Activated CD8-positive, alpha-beta memory T cell treated with anti-CD3 and anti-CD28 coated beads for 4 hours (primary cell): ENCODE data around the gene MFAP4.

ENCODE experiments used
- DNase-seq, 2 donors: peaks; one replicate each; pipeline ENCODE4 v3.0.0-alpha.2; 2020; ENCODE audit warnings: low read depth in 2 of 2

MFAP4 gene

DNA sequence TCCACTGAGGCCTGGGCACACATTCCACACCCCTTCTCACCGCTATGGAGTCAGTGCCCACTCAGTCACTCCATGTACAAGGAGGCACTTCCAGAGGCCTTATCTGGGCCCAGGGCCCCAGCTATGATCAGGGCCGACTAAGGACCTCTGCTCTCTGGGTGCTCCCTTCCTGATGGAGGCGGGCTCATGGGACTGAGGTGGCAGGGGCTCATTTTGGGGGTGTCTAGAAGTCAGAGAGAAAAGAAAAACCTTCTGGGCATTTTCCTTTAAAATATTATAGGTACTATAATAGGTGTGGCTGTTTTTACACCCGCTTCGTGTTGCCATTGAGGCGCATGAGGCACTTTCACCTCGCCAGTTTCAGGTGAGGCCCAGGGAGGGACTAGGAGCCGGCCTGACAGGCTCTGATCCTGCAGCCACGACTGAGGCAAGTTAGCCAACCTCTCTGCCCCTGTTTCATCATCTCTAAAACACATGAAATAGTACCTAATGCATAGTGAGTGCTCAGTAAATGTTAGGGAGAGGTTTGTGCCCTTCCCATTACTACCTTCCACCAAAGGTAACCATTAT is 38.8 kb downstream of the MFAP4 start:
- no peak for DNase-seq

DNA sequence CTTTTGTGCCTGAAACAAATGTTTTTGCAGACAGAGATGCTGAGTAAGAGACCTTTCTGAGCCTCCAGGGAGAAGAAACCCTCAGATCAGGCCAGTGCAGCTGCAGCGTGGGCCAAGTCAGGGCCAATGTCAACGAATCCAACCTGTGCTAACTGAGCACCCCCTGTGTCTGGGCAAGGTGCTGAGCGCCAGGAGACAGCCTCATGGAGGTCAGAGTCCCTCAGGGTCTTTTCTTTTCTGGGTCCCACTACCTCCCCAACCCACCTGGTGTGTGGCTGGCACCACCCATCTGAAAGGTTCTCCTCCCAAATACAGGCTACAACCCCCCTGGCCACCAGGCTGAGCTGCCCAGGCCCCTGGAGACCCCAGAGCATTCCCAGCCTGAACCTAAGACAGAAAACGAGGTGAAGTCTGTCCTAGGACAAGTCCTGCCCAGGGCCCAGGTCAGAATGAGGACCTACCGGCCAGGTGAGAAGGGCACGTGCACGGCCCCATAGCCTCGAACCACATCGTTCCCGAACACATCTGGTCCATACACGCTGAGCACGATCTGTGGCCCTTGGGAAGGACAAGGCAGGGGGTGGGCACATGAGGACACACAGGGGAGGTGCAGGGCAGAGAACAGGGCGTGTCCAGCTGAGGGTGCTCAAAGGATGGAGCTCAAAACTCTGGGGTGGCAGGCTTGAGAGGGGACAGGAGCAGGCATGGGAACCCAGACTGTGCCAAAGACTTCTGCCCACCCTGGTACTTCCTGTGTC is 39.5 kb downstream of the MFAP4 start:
- no peak for DNase-seq

DNA sequence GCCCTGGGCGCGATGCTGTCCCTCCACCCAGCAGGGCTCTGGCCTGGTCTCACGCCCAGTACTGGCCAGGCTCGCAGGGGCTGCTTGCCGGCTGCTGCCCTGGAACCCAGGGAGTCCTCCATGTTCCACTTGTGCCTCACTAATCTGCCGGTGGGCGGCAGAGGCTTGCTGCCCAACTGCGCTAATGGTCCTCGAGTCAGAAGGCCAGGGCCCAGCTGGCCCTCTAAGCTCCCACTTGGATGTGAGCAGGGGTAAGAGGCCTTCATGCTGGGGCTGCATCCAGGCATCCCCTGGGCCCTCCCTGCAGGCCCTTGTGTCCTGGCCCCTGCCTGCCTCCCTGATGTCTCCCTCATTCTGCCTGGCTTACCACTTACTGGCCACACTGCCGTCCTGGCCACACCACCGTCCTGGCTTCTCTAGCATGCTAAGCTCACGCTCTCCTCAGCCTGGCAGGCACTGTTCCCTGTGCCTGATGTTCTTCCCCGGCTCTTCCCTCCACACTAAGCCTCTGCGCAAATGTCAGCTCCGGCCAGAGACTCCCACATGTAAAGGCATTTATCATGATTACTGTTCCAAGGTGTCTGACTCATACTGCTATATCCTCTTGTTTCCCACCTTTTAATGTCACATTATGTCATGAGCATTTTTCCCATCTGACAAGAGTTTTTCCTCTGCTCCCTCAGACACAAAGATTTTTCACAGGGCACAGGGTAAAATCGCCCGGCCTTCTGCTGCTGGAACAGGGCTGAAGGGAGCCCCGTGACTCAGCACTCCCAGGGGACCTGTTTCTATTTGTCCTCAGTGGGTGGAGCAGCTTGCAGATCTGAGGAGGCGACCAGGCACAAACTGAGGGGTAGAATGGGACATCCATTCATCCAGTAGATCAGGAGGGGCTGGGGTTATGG is 40.4 kb downstream of the MFAP4 start:
- no peak for DNase-seq

DNA sequence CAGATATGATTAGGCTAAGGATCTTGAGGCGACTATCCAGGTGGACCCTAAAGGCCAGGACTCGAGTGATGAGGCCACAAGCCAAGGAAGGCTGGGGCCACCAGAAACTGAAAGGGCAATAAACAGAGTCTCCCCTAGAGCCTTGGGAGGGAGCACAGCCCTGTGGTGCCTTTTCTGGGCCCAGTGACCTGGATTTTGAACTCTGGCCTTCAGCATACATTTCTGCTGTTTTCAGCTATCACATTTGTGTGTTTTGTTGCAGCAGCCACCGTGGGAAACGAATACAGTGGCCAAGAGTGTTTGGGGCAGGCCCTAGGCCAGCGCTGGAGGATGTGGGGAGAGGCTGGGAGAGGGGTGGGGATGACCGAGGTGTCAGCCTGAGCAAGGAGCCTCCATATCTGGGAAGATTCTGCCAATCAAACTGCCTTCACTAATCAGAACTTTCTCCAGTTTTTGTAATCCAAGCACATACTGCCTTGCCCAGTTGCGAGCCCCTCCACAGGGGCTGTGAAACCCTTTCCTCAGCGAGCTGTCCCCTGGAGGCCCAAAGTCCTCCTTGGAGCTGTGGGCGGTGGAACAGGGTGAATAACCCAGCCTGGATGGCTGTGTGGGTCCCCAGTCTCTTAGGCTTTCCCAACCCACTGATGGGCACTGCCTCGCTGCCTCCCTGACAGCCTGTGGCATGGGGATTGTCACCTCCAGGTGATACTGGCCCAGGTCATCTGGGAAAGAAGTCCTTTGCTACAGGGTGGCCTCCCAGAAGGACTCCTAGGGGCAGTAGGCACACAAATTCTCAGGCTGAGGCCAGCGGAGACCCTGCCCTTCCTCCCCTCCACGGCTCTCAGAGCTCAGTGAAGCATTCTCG is 41.3 kb downstream of the MFAP4 start:
- no peak for DNase-seq

DNA sequence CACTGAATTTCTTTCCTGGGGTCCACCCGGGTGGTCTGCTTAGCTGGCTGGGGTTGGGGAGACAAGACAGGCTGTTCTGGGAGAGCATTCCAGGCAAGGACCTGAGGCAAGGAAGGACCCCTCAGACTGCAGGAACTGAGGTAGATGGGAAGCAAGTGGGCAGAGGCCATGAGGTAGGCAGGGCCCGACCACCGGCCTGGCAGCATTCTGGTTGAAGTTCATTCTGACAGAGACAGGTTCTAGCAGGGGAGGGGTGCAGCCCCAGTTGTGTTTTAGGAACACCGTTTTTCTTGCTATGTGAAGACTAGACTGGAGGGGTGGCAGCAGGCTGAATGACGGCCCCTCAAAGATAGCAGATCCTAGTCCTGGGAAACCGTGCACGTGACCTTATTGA is 41.9 kb downstream of the MFAP4 start:
- DNase-seq: no peak

DNA sequence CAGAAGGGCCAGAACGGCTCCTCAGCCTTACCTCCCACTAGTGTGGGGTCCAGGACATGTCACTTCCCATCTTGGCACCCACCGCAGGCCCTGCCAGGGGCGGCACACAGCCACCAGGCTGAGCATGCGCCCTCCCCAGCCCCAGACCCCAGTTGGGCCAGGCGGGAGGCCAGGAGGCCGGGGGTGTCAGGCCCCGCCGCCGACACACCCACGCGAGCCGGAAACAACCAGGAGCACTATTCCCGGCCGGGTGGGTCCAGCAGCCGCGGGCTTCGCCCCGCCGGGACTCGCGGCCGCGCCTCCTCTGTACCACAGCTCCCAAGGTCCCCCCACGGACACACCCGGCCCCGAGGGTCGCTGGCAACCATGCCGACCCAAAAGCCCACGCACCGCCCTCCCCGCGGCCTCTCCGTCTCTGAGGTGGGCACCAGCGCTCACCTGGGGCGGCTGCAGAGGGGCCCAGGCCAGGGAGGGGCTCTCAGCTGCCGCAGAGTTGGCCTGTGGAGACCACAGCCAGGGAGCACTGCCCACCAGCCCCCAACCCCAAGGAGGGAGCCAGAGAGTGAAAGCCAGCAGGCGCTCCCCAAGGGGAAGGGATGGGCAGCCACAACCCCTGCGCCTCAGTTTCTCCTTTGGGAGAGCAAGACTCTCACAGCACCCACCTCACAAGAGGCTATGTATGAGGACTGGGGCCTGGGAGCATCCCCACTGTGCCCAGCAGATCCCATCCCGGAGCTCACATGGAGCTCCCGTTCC is 42.5 kb downstream of the MFAP4 start:
- no peak for DNase-seq

DNA sequence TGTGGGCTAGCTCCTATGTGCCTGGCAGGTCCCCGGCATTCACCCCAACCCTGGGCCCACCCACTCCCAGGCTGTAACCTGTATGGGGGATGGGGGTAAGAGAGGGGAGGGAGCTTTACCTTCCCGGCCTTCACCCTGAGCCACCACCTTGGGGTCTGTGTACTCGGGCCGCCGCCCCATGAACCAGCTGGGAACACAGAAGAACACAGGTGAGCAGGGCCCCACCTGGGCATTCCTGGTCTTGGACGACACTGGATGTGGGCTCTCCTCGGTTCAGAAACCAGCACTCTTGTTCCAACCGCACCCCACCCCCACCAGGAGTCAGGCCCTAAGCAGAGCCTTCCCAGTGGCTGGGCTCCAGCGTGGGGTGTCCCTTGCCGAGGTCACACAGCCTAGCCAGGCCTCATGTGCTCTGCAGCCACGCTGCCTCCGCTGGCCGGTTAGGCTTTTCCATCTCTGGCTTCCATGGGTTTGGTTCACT is 43.3 kb downstream of the MFAP4 start:
- no peak for DNase-seq

DNA sequence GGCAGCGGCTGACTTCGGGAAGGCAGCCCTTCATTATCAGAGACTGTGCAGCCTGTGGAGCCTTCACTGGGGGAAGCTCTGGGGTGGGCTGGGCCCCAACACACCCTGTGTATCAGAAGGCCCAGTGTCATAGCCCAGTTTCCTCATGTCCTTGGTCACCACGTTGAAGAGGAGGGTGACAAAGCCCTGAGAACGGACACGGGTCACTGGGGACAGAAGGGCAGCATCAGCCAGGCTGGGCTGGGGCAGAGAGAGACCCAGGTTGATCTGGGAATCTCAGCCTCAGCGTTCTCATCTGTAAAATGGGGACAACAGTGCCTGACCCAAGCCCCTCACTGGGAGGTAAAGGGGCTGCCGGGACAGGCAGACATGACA is 43.7 kb downstream of the MFAP4 start:
- no peak for DNase-seq

DNA sequence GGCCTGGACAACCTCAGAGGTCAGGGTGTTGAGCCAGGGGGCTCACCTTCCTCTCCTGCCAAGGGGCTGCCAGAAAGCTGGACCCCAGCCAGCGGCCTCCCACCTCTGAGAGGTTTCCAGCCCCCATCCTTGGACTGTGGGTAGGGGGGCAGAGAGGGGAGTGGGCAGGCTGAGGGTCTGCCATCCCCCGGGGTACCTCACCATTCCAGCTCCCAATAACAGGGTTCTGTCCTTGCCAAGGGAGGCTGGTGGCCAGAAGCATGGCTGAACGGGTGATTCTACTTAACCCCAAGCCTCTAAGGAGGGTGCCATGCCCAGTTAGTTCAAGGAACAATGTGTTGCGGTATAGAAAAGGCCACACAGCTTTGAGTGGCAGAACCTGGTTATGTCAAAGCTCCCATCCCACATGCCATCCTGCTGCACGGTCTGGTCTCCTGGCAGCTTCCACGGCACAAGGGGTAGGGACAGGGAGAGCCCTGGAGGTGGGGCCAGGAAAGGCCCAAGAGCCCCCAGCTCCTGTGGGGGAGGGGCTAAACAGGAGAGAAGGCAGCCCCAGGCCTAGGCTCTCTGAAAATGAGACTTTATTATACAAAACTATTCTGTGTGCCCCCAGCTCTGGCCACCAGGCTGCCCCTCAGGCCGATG is 44.3 kb downstream of the MFAP4 start:
- DNase-seq: no peak

DNA sequence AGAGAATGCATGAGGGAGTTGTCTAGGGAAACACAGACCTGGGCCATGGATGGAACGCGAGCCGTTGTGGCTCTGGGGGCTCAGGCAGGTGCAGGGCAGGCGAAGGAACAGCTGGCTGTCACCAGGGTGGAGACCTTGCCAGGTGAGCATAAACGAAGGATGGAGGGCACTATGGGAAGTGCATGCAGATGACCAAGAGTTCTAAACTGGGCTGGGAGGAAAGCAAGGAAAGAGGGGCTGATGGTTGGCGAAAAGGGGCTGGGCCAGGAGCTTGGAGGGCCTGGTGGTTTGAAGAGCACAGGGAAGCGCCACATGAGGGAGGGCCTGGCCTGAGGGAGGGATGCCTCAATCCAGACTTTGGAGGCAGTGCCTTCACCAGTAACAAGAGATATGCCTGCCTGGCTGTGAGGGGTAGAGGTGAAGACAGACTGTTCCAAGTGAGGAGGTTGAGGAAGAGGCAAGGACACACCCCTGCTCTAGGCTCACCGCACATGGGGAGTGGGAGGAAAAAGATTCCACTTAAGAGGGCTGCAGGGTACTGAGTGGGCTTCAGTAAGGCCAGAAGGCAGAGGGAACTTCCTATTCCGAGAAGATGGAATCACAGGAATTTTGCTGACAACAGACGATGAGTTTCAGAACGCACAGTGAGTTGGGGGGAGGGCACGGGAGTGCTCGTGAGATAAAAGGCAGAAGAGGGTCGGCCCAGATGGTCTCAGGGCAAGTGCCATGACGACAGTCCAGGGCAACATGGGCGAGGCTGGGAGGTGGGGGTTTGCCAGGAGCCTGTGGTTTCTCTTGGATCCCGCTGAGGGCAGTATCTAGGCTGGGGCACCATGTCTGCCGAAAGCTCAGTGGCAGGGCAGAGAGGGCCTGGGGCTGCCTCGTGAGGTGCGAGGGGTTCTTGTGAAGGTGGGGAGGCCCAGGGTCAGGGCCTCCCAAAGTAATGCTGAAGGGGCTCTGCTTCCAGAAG is 45.1 kb downstream of the MFAP4 start:
- no peak for DNase-seq

DNA sequence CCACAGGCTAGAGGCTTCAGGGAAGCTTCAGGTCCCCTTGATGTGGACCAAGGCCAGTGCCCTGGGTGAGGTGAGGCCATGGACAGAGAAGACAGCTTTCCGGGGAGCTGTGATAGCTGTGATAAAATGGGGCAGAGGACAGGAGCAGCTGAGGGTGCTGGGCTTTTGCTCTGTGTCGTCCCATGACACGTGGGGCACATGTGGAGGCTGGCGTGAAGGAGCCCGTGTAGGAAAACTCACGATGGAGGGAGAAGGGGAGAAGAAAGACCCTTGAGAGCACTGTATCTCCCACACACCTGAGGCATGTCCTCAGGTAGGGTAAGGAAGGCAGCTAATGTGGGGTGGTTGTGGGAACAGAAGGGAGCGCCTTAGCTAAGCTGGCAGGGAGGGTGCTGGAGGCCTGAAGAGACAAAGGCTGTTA is 45.8 kb downstream of the MFAP4 start:
- DNase-seq: no peak

DNA sequence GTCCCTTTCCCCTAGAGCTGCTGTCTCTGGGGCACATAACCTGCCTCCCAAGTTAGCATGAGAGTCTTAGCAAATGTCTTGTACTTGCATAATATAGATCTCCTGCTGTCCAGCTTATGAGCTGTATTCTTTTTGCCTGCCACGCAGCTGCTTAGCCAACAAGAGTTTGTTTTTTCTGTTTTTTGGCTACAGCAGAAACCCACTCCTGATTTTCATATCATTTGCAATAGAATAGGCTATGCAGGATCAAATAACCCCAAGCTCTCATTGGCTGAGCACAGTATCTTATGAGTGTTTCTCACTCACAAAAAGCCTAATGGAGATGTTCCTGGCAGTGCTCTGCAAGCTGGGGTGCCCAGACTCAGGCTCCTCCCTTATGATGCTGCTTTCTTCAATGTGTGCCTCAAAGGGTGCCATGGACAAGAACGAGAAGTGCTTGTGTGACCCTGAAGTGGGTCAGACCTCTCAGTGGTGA is 47.6 kb downstream of the MFAP4 start:
- DNase-seq: no peak

DNA sequence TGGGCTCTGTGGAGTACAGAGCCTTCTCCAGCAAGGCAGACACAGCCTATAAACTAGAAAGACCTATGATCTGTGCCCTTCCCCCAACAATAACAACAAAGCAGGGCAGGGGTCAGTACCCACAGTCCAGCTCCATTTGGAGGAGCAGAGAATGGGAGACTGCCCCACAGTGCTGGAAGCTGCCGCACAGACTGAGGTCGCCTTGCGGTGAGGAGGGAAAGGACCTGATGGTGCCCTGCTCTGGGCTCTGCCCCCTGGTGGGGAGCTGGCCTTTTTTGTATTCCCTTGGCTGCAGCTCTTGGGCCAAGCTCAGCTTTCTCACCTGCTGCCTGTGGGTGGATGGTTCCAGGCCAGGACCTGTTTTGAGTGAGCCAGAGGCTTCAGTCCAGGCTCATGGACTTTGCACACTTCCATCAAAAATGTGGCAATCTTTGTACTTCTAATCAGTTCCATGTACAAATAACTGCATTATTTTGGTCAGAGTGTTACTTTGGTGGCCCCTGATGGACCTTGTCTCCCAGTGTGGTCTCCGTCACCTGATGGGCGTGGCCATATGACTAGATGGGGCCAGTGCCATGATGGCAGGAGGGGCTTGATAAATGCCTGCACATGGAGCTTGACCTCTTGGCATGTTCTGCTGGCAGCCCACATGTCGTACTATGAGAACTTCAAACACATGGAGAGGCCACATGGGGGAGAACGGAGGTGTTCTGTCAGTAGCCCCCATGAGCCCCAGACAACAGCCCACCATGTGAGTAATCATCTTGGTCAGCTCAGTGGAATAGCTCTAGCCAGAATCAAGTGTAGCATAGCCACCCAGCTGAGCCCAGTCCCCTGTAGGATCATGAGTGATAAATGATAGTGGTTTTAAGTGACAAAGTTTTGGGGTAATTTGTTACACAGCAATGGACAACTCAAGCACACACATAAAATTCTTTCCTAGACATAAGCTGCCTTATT is 48.7 kb downstream of the MFAP4 start:
- DNase-seq: peak in 1 of 2 donors; percentile 28

DNA sequence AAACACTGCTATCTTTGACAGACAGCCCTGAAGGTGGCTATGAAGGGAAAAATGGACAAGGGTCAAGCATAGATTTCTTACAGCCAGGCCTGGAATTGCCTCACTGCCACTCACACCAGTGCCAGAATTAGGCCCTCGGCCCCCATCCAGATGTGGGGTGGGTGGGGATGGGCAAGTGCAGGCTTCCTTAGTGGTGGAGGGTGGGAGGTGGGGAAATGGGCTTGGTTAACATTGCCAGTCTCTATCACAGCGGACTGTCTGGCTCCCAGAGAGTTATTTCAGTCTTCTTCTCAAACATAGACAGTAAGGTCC is 49.3 kb downstream of the MFAP4 start:
- no peak for DNase-seq

DNA sequence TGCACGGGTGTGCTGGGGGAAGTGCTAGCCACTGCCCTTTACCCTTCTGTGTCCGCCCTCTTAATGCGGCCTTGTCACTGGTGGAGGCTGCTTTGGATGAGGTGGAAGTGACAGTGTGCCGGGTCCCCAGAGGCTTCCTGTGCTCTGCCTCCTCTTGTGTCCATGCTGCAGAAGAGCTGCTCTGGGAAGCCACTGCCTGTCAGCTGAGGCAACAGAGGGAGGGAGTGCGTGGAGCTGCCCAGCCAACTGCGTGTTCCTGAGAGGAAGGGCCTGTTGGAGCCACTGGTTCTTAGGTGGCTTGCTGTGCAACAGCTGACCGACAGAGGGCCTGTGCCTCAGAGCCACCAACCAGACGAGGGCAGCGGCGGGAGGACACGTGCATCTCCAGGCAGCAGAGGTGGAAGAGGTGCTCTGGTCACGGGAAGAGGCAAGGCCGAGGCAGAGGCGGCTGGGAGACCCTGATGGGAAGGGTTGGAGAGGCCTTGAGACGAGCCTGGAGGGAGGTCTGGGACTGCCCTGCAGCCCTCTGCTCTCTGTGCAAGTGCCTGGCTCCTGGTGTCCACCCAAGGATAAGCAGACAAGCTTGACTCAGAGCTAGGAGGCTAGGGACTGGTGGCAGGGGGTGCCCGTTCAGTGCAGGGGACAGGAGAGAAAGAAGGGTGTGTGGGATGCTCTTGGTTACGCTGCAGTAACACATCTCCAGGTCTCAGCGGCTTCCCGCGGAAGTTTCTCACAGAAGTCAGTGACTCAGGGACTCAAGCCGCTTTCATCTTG is 49.9 kb downstream of the MFAP4 start:
- no peak for DNase-seq

DNA sequence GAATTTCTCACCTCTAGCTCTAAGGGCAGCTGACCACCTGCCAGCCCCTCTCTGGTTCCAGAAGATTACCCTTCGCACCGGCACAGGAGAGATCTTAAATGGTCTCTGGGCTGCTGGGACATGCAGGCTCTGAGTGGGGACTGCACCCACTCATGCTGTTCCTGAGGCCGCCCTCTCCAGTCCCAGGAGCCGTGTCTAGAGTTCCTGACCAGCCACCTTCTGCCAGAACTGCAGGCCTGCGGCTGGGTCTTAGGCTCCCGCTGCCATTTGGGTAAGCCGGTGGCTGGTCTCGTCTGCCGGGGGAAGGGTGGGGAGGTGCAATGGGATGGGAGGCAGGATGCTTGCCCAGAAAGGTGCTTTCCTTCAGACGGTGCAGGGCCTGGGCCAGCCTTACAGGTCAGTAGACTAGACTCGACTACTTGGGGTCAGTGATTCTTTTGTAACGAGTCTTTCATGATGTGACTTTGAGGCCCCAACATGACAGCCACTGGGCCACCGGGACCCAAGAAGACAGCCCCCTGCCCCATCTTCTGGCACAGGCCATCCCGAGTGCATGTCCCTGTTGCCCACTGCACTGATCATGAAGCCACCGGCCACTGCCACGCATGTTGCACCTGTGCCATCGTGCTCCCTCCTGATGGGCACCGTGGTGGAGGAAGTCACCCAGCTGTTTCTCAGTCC is 50.9 kb downstream of the MFAP4 start:
- DNase-seq: no peak

DNA sequence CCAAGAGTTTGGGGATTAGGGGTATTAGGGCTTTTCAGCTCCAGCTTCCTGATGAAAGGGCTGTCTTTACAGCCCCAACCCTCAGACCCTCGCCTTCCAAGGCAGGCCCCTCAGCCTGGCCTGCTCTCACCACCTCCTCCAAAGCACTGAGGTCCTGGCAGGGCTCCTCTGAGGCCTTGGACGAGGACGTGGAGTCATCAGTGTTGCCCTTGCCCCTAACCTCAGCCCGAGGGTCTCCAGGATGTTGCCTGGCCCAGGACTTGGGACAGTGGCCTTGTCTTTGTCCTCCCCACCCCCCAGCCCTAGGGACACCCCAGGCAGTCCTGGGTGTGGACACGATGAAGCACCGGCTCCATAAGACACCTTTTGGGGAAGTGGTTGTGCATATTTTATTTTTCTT is 52.7 kb downstream of the MFAP4 start:
- DNase-seq: no peak
